ENCODE data around the gene NTNG2.

The NTNG2 gene

DNA sequence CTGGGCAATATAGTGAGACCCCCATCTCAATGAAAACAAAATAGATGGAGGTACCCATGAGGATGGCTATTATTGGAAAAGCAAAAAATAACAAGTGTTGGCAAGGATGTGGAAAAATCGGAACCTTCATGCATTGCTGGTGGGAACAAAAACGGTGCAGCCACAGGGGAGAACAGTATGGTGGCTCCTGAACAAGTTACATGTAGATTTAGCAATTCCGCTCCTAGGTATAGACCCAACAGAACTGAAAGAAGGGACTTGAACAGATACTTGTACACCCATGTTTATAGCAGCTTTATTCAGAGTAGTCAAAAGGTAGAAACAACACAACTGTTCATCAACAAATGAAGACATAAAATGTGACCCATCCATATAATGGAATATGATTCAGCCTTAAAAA is 43.0 kb downstream of the NTNG2 start:
- no peaks in the 10 kb centered on the region; the same call in none of the 2 replicates for H3K27me3 ChIP-seq (replicated peaks; ENCODE audit: control insufficient read depth, insufficient read depth, low read length)
- no peaks in the 10 kb centered on the region for H3K36me3 ChIP-seq (ENCODE audit: control insufficient read depth, insufficient read depth, low read length)
- DNase-seq (ENCODE audit: extremely low read depth, insufficient read length), result no peak
- no peak overlapping the region for H3K4me3 ChIP-seq (replicated peaks; ENCODE audit: low read depth, low read length)
- no peak for TF ChIP-seq CTCF (IDR thresholded peaks at IDR 0.05; ENCODE audit: insufficient read depth, low read length, poor library complexity, severe bottlenecking)

DNA sequence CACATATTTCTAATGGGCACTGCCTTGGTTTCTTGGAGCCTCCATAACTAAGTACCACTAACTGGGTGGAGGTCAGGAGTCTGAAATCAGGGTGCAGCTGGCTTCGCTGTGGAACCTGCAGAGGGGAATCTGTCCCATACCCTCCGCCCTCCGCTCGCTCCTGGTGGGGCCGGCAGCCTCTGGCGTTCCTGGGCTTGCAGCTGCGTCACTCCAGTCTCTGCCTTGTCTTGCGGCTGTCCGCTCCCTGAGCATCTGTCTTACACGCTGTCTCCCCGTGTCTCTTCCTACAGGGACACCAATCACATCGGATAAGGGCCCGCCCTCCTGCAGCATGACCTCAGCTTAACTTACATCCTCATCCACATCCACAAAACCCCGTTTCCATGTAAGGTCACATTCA is 45.4 kb downstream of the NTNG2 start:
- Histone ChIP-seq H3K27me3 (replicated peaks; ENCODE audit: control insufficient read depth, insufficient read depth, low read length) (no peaks in the 10 kb centered on the region; the same call in none of the 2 replicates), H3K4me3 (replicated peaks; ENCODE audit: low read depth, low read length) (no peak overlapping the region), H3K36me3 (ENCODE audit: control insufficient read depth, insufficient read depth, low read length) (no peaks in the 10 kb centered on the region)
- no peak for DNase-seq (ENCODE audit: extremely low read depth, insufficient read length)
- TF ChIP-seq CTCF (IDR thresholded peaks at IDR 0.05; ENCODE audit: insufficient read depth, low read length, poor library complexity, severe bottlenecking), result no peak

DNA sequence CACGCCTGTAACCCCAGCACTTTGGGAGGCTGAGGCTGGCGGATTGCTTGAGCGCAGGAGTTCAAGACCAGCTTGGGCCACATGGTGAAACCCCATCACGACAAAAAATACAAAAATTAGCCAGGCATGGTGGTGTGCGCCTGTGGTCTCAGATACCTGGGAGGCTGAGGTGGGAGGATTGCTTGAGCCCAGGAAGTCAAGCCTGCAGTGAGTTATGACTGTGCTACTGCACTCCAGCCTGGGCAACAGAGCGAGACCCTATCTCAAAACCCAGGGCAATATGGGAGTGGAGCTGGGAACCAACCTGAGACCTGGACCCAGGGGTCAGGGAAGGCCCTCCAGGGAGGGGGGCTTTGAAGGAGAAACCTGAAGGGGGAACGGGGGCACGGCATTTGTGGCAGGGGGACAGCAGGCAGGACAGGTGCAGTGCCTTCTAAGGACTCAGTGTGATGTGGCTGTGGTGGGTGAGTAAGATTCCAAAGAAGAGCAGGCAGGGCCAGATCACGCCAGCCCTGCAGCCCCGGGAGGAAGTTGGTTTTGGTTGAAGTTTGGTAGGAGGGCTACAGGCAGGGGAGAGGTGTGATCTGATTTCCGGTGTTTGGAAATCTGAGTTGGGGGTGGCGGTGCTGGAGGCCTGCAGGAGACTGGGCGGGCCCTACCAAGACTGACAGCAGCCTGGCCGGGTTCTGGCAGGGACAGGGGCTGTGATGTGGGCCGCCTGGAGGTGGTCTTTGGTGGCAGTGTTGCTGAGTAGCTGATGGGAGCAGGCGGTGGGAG is 46.2 kb downstream of the NTNG2 start:
- no peaks in the 10 kb centered on the region for H3K36me3 ChIP-seq (ENCODE audit: control insufficient read depth, insufficient read depth, low read length)
- H3K4me3 ChIP-seq (replicated peaks; ENCODE audit: low read depth, low read length), result no peak overlapping the region
- TF ChIP-seq CTCF (IDR thresholded peaks at IDR 0.05; ENCODE audit: insufficient read depth, low read length, poor library complexity, severe bottlenecking), result no peak
- no peak for DNase-seq (ENCODE audit: extremely low read depth, insufficient read length)
- H3K27me3 ChIP-seq (replicated peaks; ENCODE audit: control insufficient read depth, insufficient read depth, low read length), result no peaks in the 10 kb centered on the region; the same call in none of the 2 replicates

DNA sequence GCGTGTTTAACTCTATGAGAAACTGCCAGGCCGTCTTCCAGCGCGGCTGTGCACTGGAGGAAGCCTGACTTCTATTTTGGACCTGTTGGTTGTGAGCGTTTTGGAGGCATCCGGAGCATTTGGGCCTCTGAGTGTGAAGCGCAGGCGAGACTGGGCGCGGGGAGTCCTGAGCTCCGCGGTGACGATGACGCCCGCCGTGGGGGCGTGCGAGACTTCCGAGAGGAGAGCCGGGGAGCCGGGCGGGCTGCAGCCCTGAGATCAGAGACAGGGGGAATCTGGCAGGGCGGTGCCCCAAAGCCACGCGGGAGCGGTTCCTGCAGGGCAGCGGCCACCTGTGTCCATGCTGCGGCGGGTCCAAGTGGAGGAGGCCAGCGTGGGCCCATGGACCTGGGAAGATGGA is 47.4 kb downstream of the NTNG2 start:
- Histone ChIP-seq H3K36me3 (ENCODE audit: control insufficient read depth, insufficient read depth, low read length) (no peaks in the 10 kb centered on the region), H3K27me3 (replicated peaks; ENCODE audit: control insufficient read depth, insufficient read depth, low read length) (no peaks in the 10 kb centered on the region; the same call in 1 of the 2 replicates), H3K4me3 (replicated peaks; ENCODE audit: low read depth, low read length) (no peak overlapping the region)
- TF ChIP-seq CTCF (IDR thresholded peaks at IDR 0.05; ENCODE audit: insufficient read depth, low read length, poor library complexity, severe bottlenecking), result no peak
- DNase-seq (ENCODE audit: extremely low read depth, insufficient read length), result no peak

GRCh38 chr9:132210472-132211145 is 48.8 kb downstream of the NTNG2 start:
- DNase-seq (ENCODE audit: extremely low read depth, insufficient read length), result no peak
- Histone ChIP-seq H3K4me3 (replicated peaks; ENCODE audit: low read depth, low read length) (no peak overlapping the region), H3K27me3 (replicated peaks; ENCODE audit: control insufficient read depth, insufficient read depth, low read length) (no peaks in the 10 kb centered on the region; the same call in 1 of the 2 replicates), H3K36me3 (ENCODE audit: control insufficient read depth, insufficient read depth, low read length) (no peaks in the 10 kb centered on the region)
- TF ChIP-seq CTCF (IDR thresholded peaks at IDR 0.05; ENCODE audit: insufficient read depth, low read length, poor library complexity, severe bottlenecking), result no peak

Data from GM06990 (cell line).